Measurements from ENCODE around the gene STYXL2.

STYXL2 gene

GRCh38 chr1:167093846-167094516 lies at the start of gene STYXL2:
TSS of gene STYXL2 (plus strand) at chr1:167094075. CDS start at chr1:167094850, 775 bp downstream.
- no peak for DNase-seq

- DNase-seq, result no peak
Observed at GRCh38 chr1:167051907-167052306, 42.0 kb upstream of the STYXL2 start.

DNA sequence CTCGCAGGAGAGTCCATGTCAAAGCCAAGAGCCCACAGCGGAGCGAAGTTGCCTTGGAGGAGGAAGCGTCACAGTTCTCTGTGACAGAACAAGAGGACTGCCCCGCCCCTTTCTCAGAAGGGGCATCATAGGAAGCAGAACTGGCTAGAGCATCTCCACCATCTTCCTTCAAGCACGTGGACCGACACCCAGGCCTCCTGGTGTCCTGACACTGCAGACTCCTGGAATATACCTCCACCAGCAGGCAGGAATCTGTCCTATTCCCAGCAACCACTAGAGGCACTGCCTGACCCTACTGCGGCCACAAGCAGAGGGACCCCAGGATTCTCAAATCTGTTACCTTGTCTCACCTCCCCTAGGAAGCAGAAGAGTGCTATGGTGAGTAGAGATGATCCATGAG lies 41.5 kb upstream of the STYXL2 start:
- DNase-seq, result no peak

DNA sequence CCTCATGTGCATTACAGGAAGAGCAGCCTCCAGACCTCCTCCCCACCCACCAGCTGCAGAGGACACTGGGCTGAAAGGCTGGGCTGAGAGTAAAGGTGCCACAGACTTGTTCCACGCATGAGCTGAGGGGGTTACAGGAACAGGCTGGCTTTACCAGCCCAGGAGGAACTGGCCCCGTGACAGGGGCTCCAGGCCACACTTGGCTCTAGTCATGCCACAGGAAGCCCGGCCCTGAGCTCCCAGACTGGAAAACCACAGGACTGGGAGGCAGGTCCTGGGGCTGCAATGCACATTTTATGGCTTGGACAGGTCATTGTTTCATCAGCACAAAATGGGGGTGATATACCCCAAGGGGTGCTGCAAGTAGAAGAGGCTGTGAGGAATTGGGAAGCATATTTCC lies 39.3 kb upstream of the STYXL2 start:
- DNase-seq, result no peak

GRCh38 chr1:167054946-167055630 lies 38.8 kb upstream of the STYXL2 start:
- DNase-seq, result no peak

DNA sequence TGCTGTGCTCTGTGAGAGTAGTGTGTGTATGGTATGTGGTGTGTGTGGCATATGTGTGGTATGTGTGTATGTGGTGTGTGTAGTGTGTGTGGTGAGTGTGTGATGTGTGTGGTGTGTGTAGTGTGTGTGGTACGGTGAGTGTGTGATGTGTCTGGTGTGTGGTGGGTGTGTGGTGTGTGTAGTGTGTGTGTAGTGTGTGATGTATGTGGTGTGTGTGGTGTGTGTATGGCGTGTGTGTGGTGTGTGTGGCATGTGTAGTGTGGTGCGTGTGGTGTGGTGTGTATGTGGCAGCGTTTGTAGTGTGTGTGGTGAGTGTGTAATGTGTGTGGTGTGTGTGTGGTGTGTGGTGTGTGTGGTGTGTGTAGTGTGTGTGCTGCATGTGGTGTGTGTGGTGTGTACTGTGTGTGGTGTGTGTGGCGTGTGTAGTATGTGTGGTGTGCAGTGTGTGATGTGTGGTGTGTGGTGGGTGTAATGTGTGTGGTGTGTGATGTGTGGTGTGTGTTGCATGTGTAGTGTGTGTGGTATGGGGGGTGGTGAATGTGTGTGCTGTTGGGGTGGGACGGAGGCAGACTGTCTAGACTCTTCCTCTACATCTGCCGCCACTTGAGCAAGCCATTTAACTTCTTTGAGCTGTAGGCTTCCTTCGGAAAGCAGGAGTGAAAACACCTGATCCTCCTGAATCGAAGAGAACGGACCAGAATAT lies 37.2 kb upstream of the STYXL2 start:
- no peak for DNase-seq

DNA sequence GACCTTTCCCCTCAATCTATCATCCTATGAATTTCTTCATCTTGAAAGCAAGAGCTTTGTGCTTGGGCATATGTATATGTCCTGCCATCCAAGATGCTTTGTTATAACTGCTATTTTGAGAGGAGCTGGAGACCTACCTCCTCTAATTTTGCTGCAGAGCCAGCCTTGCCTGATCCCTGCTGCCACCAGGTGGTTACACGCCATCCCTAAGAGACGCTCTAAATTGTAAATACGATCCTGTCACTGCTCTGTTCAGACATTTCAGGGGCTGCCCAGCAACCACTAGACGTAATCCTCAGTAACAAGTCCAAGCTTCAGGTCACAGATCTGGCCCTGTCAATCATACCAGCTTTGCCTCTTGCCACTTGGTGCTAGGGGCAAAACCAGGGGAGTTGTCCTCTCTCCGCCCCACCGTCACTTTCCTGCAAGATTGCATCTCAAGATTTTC lies 36.6 kb upstream of the STYXL2 start:
- peak in 1 of 2 donors; percentile 4 for DNase-seq

- DNase-seq, result peak; percentile 52 to 73
Observed at GRCh38 chr1:167059045-167059808, 34.6 kb upstream of the STYXL2 start.

GRCh38 chr1:167059809-167060107 lies 34.1 kb upstream of the STYXL2 start:
- no peak for DNase-seq

- no peak for DNase-seq
Observed at GRCh38 chr1:167060141-167061072, 33.5 kb upstream of the STYXL2 start.

GRCh38 chr1:167061073-167061464 lies 32.8 kb upstream of the STYXL2 start:
- no peak for DNase-seq

- no peak for DNase-seq
Observed at GRCh38 chr1:167064621-167065020, 29.3 kb upstream of the STYXL2 start.

- DNase-seq, result no peak
Observed at GRCh38 chr1:167065471-167065870, 28.4 kb upstream of the STYXL2 start.

DNA sequence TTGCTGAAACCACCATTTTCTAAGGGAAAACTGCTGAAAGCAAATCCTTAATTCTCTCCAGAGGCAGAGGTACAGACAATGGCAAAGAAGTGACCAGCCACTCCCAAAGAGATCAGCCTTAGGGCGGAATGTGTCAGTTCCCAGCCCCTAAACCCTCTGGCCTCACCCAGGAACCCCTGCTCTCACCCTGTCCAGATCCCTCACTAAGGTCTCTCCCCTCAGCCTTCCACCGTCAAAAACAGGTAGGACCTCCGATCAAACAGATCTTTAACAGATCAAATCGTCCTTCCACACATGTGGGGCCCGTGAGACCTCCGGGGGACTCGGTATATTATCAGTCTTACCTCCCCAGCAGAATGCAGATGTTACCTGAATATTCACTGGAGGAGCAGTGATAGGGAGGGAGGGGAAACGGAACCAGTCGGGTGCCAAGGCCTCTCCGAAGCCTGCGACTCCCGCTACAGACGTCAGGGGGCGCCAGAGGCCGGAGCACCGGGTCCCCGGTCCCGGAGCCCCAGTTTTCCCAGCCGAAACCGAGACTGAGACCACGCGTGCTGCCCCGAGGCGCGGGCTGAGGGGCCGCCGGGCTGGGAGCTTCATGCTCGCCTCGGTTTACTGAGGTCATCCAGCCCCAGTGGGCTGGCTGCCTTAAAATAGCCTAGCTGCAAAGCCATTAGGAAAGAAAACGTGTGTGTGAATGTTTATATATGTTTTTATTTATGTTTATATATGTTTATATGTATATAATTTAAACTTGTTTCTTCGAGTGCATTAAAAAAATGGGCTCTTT lies 27.3 kb upstream of the STYXL2 start:
- DNase-seq, result peak; percentile 75 to 82

GRCh38 chr1:167067904-167068303 lies 26.0 kb upstream of the STYXL2 start:
- no peak for DNase-seq

DNA sequence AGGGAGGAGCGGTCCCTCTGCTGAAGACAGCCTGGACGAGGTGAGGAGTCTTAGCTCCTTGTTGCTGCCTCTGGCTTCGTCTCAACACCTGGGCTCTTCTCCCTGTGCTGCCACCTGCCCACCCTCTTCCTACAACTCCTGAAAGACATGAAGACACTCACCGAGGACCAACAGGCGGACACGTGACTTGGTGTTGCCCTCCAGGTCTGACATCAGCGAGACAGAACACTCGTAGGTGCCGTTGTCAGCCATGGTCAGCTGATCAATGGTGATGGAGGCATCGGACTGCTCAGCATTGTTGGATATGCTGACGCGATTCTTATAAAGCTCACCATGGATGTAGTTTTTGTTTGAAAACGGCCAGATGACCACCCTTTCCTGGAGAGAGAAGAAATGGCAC lies 25.1 kb upstream of the STYXL2 start:
- DNase-seq, result no peak

DNA sequence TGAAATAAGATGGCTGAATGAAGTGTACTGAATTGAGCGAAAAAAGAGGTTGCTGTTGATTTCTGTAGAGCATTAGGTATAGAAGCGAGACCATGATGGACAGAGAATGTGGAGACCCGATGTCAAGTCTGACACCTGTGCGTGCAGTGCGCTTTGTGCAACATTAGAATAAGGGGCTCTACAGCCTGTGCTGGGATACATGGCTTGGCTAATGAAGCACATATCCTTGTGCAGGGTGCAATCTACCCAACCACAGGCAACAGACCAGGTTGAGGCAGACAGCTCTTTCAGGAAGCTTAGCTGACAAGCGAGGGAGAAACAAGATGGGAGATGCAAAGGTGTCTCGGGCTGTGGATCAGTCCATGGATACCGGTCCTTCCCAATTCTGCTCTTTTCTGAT lies 22.6 kb upstream of the STYXL2 start:
- DNase-seq, result no peak

- peak in 1 of 2 donors; percentile 23 for DNase-seq
Observed at GRCh38 chr1:167076136-167076710, 17.7 kb upstream of the STYXL2 start.

DNA sequence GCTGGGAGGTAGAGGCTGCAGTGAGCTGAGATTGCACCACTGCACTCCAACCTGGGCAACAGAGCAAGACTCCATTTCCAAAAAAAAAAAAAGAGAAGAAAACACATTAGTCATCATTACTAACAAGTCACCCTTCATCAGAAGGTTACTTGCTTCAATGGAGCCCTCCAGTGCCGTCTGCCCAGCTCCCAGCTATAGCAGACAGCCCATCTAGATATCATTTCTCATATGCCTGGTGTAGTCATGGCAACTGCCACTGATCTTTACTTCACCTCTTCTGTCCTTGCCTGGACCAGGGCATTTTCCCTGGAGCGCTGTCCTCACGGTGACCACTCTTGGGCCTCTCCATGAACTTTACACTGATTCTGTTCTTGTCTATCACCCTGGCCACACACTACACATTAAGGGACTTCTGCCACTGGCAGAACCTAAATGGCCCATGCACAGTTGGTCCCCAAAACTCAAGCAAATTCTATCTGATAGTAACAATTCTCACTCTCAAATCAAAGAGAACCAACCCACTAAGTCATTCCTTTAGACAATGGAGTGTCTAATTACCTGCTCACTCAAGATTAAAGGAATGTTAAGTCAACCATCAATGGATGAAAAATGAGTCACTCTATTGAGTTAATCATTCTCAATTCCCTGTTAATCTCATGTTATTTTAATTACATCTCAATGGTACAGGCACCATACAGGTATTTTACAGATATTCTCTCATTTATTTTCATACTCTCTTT lies 16.6 kb upstream of the STYXL2 start:
- no peak for DNase-seq

GRCh38 chr1:167077868-167078210 lies 16.0 kb upstream of the STYXL2 start:
- DNase-seq, result no peak
